Activated CD4-positive, alpha-beta T cell treated with anti-CD3 and anti-CD28 coated beads for 48 hours (primary cell): ENCODE results near the gene PPP2R2C.

Experiments used
- DNase-seq: peaks from one replicate; pipeline ENCODE4 v3.0.0-alpha.2; 2020

PPP2R2C gene

GRCh38 chr4:6278801-6279197 lies 193.6 kb downstream of the PPP2R2C start:
- peak; percentile 8 for DNase-seq

GRCh38 chr4:6277935-6278800 lies 194.2 kb downstream of the PPP2R2C start:
- DNase-seq, result no peak

GRCh38 chr4:6277139-6277802 lies 195.1 kb downstream of the PPP2R2C start:
- no peak for DNase-seq

- no peak for DNase-seq
Measured at GRCh38 chr4:6275898-6276806, 196.3 kb downstream of the PPP2R2C start.

GRCh38 chr4:6275351-6275750 lies 197.1 kb downstream of the PPP2R2C start:
- no peak for DNase-seq

GRCh38 chr4:6273661-6273990 lies 198.8 kb downstream of the PPP2R2C start:
- DNase-seq, result no peak

GRCh38 chr4:6272863-6273660 lies 199.4 kb downstream of the PPP2R2C start:
- DNase-seq, result no peak

GRCh38 chr4:6271701-6272465 lies 200.5 kb downstream of the PPP2R2C start:
- no peak for DNase-seq

- DNase-seq, result no peak
Measured at GRCh38 chr4:6271206-6271605, 201.2 kb downstream of the PPP2R2C start.

- no peak for DNase-seq
Measured at GRCh38 chr4:6270636-6271121, 201.7 kb downstream of the PPP2R2C start.
